ENCODE measurements around the gene CHAC1. TPM values are rescaled to one million over a fixed set of nuclear protein-coding genes. Genes with fewer than 3 reads are reported as not detected.

The CHAC1 gene
- total RNA-seq, 4 donors from 2014 or later, result 0.60 to 6.7 (median 2.5) TPM

DNA sequence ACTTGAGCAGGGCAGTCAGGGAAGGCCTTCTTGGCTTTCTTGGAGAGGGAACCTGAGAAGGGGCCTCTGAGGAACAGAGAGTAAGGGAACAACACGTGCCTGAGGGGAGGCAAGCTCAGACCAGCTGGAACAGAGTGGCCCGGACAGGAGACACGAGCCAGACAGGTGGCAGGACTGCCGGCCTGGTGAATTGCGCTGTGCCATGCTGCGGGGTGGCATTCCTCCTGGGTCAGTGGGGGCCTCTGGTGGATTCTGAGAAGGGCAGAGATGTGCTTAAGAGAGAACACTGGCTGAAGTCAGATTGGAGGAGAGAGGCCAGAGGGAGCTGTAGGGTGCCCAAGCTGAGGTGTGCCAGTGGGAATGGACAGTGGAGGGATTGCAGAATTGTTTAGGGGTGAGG, 4.9 kb downstream of the CHAC1 start:
- 75 to 100% methylated on average over 1 to 6 of the region's 6 CpGs for WGBS, 2 donors (ENCODE audit: low coverage in 1 of 2)
- no peak for DNase-seq
- in situ Hi-C loops (cut with MboI; ENCODE audit: low pct_ligation_motif_present in 1 of 4, low pct_unique_long_range_greater_than_20kb in 1 of 4, low sequenced_read_pairs in 3 of 4), result no loop called here
- Histone ChIP-seq H3K27me3 (no peaks in the 10 kb centered on the region), H3K36me3 (no peaks in the 10 kb centered on the region), H3K4me1 (peaks cover 9 to 30% (median 11%) of the 10 kb centered on the region in 4 donors), H3K9me3 (no peaks in the 10 kb centered on the region), H3K4me3 (no peak overlapping the region), H3K27ac (peak overlapping the region; percentile 23 to 53 (median 38))
- intact Hi-C loops (cut with DNase I; ENCODE audit: low total_unique reads), result no loop called here
- no peak for TF ChIP-seq EP300 (IDR thresholded peaks at IDR 0.05; ENCODE audit: low read depth)
- no peak for TF ChIP-seq CTCF (IDR thresholded peaks at IDR 0.05)
- no peak for TF ChIP-seq POLR2AphosphoS5 (IDR thresholded peaks at IDR 0.05)
- no peak for TF ChIP-seq POLR2A (IDR thresholded peaks at IDR 0.05)

DNA sequence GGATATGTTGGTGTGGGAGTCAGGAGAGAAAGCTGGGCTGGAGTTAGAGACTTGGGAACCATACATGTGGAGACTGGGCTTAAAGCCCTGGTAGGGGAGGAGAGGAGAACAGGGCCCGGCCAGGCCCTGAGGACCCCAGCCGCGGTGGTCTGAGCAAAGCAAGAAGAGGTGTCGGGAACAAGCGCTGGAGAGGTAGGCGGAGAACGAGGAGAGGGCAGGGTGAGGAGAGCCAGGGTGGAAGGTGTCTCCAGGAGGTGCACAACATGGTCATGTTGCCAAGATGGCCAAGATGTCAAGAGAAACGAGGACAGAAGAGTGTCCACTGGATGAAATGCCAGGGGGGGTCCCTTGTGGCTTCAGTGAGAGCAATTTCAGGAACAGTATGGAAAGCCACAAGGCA, 5.5 kb downstream of the CHAC1 start:
- WGBS, 2 donors (ENCODE audit: low coverage in 1 of 2), result 85 to 95% methylated on average over 4 to 8 of the region's 8 CpGs

DNA sequence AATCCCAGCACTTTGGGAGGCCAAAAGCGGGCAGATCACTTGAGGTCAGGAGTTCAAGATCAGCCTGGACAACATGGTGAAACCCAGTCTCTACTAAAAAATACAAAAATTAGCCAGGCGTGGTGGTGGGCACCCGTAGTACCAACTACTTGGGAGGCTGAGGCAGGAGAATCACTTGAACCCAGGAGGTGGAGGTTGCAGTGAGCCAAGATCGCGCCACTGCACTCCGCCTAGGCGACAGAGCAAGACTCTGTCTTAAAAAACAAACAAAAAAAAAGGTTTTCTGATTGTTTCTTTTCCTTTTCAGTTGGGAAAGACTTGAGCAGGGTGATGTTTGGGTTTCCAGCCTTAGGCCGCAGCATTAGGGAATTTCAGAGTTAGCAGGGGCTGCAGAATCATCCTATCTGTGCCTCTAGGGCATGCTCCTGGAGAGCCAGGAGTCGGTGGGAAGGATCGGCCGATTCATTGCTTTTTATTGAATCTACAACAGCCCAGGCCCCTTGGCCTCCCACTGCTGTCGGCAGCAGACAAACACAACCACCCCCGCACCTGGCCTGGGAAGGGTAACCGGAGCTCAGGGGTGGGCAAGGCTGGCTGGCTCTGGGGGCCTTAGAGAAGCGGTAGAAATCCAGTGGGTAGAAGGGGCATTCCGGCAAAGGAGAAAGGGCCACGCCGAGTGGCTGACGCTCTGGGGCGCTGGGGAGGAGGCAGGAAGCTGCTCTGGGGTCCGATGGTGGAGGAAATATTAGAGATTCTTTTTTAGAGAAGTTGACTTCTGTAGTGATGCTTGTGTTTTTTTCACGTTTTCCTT, 6.3 kb downstream of the CHAC1 start:
- no peak for DNase-seq
- WGBS, 2 donors (ENCODE audit: low coverage in 1 of 2), result 81 to 87% methylated on average over 6 to 22 of the region's 22 CpGs
- no peak overlapping the region for H3K4me3 ChIP-seq

More for the DNA sequence above, 5.5 kb downstream of the CHAC1 start:
- Histone ChIP-seq H3K4me1 (peaks cover 6 to 28% (median 11%) of the 10 kb centered on the region in 4 donors), H3K36me3 (no peaks in the 10 kb centered on the region), H3K9me3 (no peaks in the 10 kb centered on the region), H3K4me3 (no peak overlapping the region), H3K27me3 (no peaks in the 10 kb centered on the region), H3K27ac (no peak overlapping the region)
- intact Hi-C loops (cut with DNase I; ENCODE audit: low total_unique reads), result no loop called here
- TF ChIP-seq EP300 (IDR thresholded peaks at IDR 0.05; ENCODE audit: low read depth), result no peak
- no peak for TF ChIP-seq POLR2A (IDR thresholded peaks at IDR 0.05)
- TF ChIP-seq CTCF (IDR thresholded peaks at IDR 0.05), result no peak
- TF ChIP-seq POLR2AphosphoS5 (IDR thresholded peaks at IDR 0.05), result no peak
- in situ Hi-C loops (cut with MboI; ENCODE audit: low pct_ligation_motif_present in 1 of 4, low pct_unique_long_range_greater_than_20kb in 1 of 4, low sequenced_read_pairs in 3 of 4), result no loop called here
- no peak for DNase-seq

More for the DNA sequence above, 6.3 kb downstream of the CHAC1 start:
- no peaks in the 10 kb centered on the region for H3K9me3 ChIP-seq
- no peaks in the 10 kb centered on the region for H3K36me3 ChIP-seq
- intact Hi-C loops (cut with DNase I; ENCODE audit: low total_unique reads), result no loop called here
- no peaks in the 10 kb centered on the region for H3K27me3 ChIP-seq
- in situ Hi-C loops (cut with MboI; ENCODE audit: low pct_ligation_motif_present in 1 of 4, low pct_unique_long_range_greater_than_20kb in 1 of 4, low sequenced_read_pairs in 3 of 4), result no loop called here
- no peak overlapping the region for H3K27ac ChIP-seq
- peaks cover 2 to 22% (median 11%) of the 10 kb centered on the region in 4 donors for H3K4me1 ChIP-seq
- TF ChIP-seq POLR2AphosphoS5 (IDR thresholded peaks at IDR 0.05) (no peak), POLR2A (IDR thresholded peaks at IDR 0.05) (no peak), EP300 (IDR thresholded peaks at IDR 0.05; ENCODE audit: low read depth) (no peak), CTCF (IDR thresholded peaks at IDR 0.05) (no peak)

Data from transverse colon (tissue), 4 donors.